GM06990 (cell line): ENCODE results near the gene IL19.

Experiments
- DNase-seq: peaks from one replicate; pipeline ENCODE4 v3.0.0-alpha.2; 2011; ENCODE audit not compliant: insufficient read length; ENCODE audit errors: extremely low read depth
- H3K27me3 ChIP-seq: replicated peaks from 2 replicates; pipeline ENCODE4 v1.6.0; 2011; ENCODE audit warnings: low read length; ENCODE audit not compliant: control insufficient read depth, insufficient read depth
- H3K36me3 ChIP-seq: 2 replicates; pipeline ENCODE4 v1.5.1; 2011; ENCODE audit warnings: low read length; ENCODE audit not compliant: control insufficient read depth, insufficient read depth
- H3K4me3 ChIP-seq: replicated peaks from 2 replicates; pipeline ENCODE4 v1.5.1; 2011; ENCODE audit warnings: low read depth, mild to moderate bottlenecking, control low read depth, low read length
- CTCF ChIP-seq: IDR thresholded peaks from 2 replicates; pipeline ENCODE4 v1.5.1; 2011; ENCODE audit warnings: low read length, control low read depth, mild to moderate bottlenecking, inconsistent platforms; ENCODE audit not compliant: insufficient read depth, poor library complexity, severe bottlenecking

The IL19 gene

GRCh38 chr1:206885341-206886060 is 114.9 kb downstream of the IL19 start:
- Histone ChIP-seq H3K36me3 (no peaks in the 10 kb centered on the region), H3K4me3 (no peak overlapping the region), H3K27me3 (no peaks in the 10 kb centered on the region; the same call in 1 of the 2 replicates)
- no peak for TF ChIP-seq CTCF
- DNase-seq = no peak

- Histone ChIP-seq H3K4me3 (no peak overlapping the region), H3K36me3 (no peaks in the 10 kb centered on the region), H3K27me3 (no peaks in the 10 kb centered on the region; the same call in 1 of the 2 replicates)
- no peak for TF ChIP-seq CTCF
- DNase-seq = no peak
These were observed 116.3 kb downstream of the IL19 start for GRCh38 chr1:206886831-206887230.

- TF ChIP-seq CTCF = no peak
- Histone ChIP-seq H3K27me3 (no peaks in the 10 kb centered on the region; the same call in 1 of the 2 replicates), H3K4me3 (no peak overlapping the region), H3K36me3 (no peaks in the 10 kb centered on the region)
- DNase-seq = no peak
These were observed 117.1 kb downstream of the IL19 start for GRCh38 chr1:206887701-206888100.

- no peak for DNase-seq
These were observed 119.8 kb downstream of the IL19 start for GRCh38 chr1:206890125-206891060.

GRCh38 chr1:206891412-206891811 is 120.8 kb downstream of the IL19 start:
- TF ChIP-seq CTCF = no peak
- Histone ChIP-seq H3K4me3 (no peak overlapping the region), H3K27me3 (no peaks in the 10 kb centered on the region; the same call in 1 of the 2 replicates), H3K36me3 (no peaks in the 10 kb centered on the region)
- no peak for DNase-seq

More at GRCh38 chr1:206890125-206891060, 119.8 kb downstream of the IL19 start:
- Histone ChIP-seq H3K4me3 (no peak overlapping the region), H3K36me3 (no peaks in the 10 kb centered on the region), H3K27me3 (no peaks in the 10 kb centered on the region; the same call in 1 of the 2 replicates)
- TF ChIP-seq CTCF = no peak
